Fibroblast of pulmonary artery (primary cell): ENCODE measurements around the gene TIAL1.
"Not testable (repeated sequence)": the region's sequence is repeated elsewhere in the genome, so short reads cannot be mapped to it uniquely, and the experiment has no call there.

Experiments
- DNase-seq: peaks from one replicate; pipeline ENCODE4 v3.0.0-alpha.2; 2010; ENCODE audit warnings: low read depth
- H3K4me3 ChIP-seq: replicated peaks from 2 replicates; pipeline ENCODE4 v1.5.1; 2011; ENCODE audit warnings: low read depth, mild to moderate bottlenecking, control low read depth, low read length, moderate library complexity
- TF ChIP-seq, protein P1 (sequence below): IDR thresholded peaks from 2 replicates; pipeline ENCODE4 v1.5.1; 2011; ENCODE audit warnings: mild to moderate bottlenecking, control low read depth, low read length, inconsistent platforms; ENCODE audit errors: missing control alignments

TIAL1 gene

DNA sequence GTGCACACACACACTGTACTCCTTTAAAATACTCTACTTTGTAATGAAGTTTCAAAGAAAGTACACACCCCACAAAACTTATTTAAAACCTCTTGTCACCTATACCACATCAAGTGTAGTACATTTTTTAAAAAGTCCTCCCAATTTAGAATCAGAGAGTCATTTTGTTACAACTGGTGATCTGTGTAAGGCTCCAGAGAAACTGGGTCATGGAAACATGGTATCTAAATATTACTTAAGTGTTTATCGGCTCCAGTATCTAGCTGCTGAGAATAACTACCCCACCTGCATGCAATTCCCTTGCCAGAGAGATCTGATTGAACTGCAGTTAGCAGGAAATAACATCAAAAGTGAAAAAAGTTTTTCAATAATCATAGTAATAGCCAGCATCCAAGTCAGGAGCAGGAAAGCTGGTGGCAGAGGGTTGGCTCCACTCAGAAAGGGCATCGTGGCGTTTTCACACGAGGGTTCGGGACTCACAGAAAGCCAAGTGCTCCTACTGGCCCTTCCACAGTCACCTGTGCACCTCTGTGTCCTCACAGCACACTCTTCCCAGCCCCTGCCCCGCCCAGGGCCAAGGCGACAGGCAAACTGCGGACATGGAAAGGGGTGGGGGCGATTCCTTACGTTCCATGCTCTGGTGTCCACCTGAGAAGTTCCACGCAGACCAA, 60.8 kb downstream of the TIAL1 start:
- TF ChIP-seq, protein P1, sequence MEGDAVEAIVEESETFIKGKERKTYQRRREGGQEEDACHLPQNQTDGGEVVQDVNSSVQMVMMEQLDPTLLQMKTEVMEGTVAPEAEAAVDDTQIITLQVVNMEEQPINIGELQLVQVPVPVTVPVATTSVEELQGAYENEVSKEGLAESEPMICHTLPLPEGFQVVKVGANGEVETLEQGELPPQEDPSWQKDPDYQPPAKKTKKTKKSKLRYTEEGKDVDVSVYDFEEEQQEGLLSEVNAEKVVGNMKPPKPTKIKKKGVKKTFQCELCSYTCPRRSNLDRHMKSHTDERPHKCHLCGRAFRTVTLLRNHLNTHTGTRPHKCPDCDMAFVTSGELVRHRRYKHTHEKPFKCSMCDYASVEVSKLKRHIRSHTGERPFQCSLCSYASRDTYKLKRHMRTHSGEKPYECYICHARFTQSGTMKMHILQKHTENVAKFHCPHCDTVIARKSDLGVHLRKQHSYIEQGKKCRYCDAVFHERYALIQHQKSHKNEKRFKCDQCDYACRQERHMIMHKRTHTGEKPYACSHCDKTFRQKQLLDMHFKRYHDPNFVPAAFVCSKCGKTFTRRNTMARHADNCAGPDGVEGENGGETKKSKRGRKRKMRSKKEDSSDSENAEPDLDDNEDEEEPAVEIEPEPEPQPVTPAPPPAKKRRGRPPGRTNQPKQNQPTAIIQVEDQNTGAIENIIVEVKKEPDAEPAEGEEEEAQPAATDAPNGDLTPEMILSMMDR: no peak
- H3K4me3 ChIP-seq: no peak overlapping the region
- DNase-seq: no peak

DNA sequence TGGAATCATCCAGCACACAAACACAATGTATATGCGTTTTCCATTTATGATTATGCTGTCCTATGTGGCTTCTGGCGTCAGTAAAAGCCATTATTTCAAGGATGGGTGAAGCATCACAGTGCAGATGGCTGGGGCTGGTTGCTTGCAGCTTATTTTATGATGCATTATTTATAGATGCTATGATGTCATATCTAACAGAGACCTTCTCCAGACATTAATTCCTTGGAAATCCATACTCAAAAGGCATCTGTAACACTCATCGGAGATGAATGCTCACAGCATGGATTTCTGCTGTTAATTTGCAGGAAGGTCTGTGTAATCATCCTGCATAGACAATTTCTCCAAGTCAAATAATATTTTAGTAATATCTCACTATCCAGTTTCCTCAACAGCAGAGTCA, 61.5 kb downstream of the TIAL1 start:
- no peak for DNase-seq
- TF ChIP-seq, protein P1: no peak
- no peak overlapping the region for H3K4me3 ChIP-seq

DNA sequence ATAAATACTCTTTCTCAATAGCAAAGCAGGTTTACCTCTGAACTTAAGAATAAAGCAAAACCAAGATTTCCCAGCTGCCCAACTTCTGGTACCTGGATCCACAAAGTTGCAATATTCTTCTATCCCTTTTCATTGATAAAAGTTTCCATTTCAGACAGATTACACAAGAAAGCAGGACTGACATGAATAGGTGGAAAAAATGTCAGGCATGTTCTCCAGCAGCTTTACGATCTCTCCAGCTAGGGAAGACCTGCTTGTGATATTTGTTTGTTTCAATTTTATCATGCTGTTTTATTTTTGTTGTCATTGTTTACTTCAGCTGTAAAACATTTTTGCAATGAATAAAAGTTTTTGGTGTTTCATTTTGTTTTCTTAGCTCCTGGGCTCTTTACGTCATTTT, 63.3 kb downstream of the TIAL1 start:
- TF ChIP-seq, protein P1: no peak
- no peak for DNase-seq
- no peak overlapping the region for H3K4me3 ChIP-seq

GRCh38 chr10:119532791-119533190, 64.0 kb downstream of the TIAL1 start:
- not testable (repeated sequence) for H3K4me3 ChIP-seq, DNase-seq

DNA sequence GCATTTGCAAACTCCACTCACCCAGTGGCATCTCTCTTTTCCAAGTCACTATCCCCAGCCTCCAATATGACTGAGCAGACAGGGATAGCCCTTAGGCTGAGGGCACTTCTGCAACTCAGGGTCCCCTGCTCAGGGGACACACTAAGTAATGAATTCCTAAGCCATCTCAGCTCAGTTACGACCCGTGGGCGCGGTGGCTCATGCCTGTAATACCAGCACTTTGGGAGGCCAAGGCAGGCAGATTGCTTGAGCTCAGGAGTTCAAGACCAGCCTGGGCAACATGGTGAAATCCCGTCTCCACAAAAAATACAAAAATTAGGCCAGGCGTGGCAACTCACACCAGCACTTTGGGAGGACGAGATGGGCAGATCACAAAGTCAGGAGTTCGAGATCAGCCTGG, 64.5 kb downstream of the TIAL1 start:
- DNase-seq: not testable (repeated sequence)

DNA sequence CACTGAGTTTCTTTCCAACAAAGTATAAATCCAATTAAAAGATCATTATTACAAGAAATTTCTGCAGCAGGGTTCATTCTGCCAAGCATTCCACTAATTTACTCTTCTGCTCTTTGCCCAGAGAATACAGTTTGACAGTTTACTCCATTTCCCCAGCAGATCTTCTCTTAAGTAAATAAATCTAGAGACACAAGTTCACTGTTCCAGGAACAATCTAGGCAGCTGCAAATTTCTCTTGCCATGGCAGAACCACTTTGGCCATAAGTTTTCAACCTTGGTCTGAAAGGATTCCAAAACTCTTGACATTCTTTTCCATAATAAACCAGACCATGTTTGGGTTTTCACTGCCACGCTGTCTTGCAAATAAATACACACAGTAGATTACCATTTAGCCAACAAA, 65.7 kb downstream of the TIAL1 start:
- no peak for DNase-seq
- no peak overlapping the region for H3K4me3 ChIP-seq
- TF ChIP-seq, protein P1: no peak

More for the DNA sequence above, 64.5 kb downstream of the TIAL1 start:
- not testable (repeated sequence) for H3K4me3 ChIP-seq

DNA sequence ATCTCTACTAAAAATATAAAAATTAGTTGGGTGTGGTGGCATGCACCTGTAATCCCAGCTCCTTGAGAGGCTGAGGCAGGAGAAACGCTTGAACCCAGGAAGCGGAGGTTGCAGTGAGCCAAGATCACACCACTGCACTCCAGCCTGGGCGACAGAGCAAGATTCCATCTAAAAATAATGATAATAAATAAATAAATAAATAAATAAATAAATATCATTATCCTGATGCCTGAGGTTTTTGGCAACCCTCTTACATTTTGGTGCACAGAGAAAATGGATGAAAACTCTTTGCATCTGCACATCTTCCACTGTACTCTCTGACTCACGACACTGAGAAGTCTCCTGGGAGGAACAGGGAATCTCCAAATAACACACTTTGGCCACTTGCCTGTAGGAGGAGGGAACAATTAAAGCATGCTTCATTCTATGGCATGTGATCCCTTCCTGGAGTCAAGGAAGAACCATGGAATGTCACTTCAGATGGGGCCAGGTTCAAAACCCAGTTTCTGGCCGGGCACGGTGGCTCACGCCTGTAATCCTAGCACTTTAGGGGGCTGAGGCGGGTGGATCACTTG, 68.0 kb downstream of the TIAL1 start:
- H3K4me3 ChIP-seq: not testable (repeated sequence)

DNA sequence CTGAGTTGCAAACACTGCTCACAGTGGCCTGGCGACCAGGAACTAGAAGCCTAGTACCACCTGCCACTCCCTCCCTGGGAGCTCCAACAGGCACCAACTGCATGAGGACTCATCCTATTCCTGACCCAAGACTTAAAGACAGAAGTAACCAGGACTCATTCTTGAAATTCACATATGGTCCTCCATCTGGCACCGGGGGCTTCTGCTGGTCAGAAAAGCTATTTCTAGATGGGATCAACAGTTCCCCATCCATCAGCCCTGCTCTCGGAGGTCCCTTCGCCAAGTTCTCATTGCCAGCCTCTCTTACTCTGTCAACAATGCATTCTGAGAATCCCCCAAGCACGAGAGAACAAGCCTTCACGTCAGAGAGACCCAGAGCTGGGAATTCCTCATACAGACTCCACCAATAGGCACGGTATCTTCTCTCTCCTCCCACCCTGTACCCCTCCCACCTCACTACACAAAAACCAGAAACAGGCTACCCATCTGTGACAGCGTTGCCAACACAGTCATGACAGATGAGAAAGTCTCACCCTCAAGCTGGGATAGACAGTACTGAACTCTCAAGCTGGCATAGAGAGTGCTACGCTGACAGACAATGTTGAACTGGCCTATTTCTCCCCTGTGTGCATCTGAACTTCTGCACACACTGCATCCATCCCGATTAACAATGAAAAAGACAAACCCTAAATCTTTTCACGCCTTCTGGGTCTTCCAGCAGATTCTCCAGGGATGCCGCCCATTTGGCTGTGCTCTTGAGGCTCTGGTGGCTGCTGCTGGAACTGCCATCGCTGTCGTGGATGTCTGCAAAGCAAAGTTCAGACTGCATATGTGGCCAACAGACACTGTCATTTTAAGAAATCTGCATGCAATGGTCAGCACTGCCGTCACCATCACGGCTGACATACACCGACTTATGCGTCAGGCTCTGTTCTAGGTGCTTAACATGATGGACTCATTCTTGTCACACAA, 69.9 kb downstream of the TIAL1 start:
- H3K4me3 ChIP-seq: no peak overlapping the region
- DNase-seq: no peak
- TF ChIP-seq, protein P1: no peak

More for the DNA sequence above, 68.0 kb downstream of the TIAL1 start:
- peak; percentile 85 for DNase-seq
